Endothelial cell of umbilical vein (primary cell): Measurements from ENCODE around the gene MYH15. TPM values are rescaled to one million over a fixed set of nuclear protein-coding genes. Genes with fewer than 3 reads are reported as not detected.

Experiments
- BruUV-seq: library from RNA; stranded (reverse); fragments of 400-500 nt; replicated peaks from 2 replicates; lab custom pipeline; 2021; lab: Mats Ljungman, UMichigan
- CTCF ChIA-PET: fragments of 300-600, 350-600 bp; sonication (Branson Sonifier 250); formaldehyde crosslinking; loops from one replicate; lab custom pipeline; 2021; ENCODE audit warnings: antibody characterized with exemption, inconsistent platforms; lab: Charles Lee
- POLR2A ChIA-PET: fragments of 300-600, 350-600 bp; sonication (Branson Sonifier 250); formaldehyde crosslinking; loops from one replicate; lab custom pipeline; 2021; ENCODE audit warnings: antibody characterized with exemption, inconsistent platforms; lab: Charles Lee
- DNase-seq: peaks from one replicate; pipeline ENCODE4 v3.0.0-alpha.2; 2011; ENCODE audit warnings: low read depth, low spot score
- FAIRE-seq: peaks from 2 replicates; lab custom pipeline; 2011; peaks lifted over from hg19 to GRCh38; lab: Jason Lieb, UNC
- H2AFZ ChIP-seq: 2 replicates; pipeline ENCODE4 v1.6.0; 2012; ENCODE audit warnings: low read depth, low read length, control low read depth, inconsistent platforms
- H3K27ac ChIP-seq: 2 replicates; pipeline ENCODE4 v1.5.1; 2011; ENCODE audit warnings: low read depth, mild to moderate bottlenecking, control low read depth, low read length, moderate library complexity; ENCODE audit not compliant: insufficient read depth
- H3K27me3 ChIP-seq, 2 experiments: 2 replicates each; pipeline versions ENCODE4 v1.6.0 to v1.6.1; 2011; ENCODE audit warnings: low read length in 2 of 2, mixed read lengths in 1 of 2; ENCODE audit not compliant: control insufficient read depth in 2 of 2, insufficient read depth in 2 of 2
- H3K36me3 ChIP-seq, 2 experiments: 2 replicates in 1 of 2; 3 replicates in 1 of 2; pipeline ENCODE4 v1.5.1; 2011; ENCODE audit warnings: low read length in 2 of 2, mild to moderate bottlenecking in 1 of 2, moderate library complexity in 1 of 2; ENCODE audit not compliant: control insufficient read depth in 2 of 2, insufficient read depth in 2 of 2; ENCODE audit errors: extremely low read depth in 1 of 2
- H3K4me1 ChIP-seq: 3 replicates; pipeline ENCODE4 v1.5.1; 2011; ENCODE audit warnings: mild to moderate bottlenecking, low read length; ENCODE audit not compliant: control insufficient read depth, insufficient read depth; ENCODE audit errors: extremely low read depth
- H3K4me2 ChIP-seq: 2 replicates; pipeline ENCODE4 v1.6.1; 2011; ENCODE audit warnings: low read length, control low read depth, mixed read lengths; ENCODE audit not compliant: insufficient read depth
- H3K4me3 ChIP-seq, 3 experiments: fragments of 200-600 bp in 1 of 3; sonication (generic), shearing (Covaris generic) in 1 of 3; replicated peaks in 1 of 3; 2 replicates each; pipeline ENCODE4 v1.5.1; 2011 to 2016; ENCODE audit warnings: control low read depth in 3 of 3, low read length in 3 of 3, mild to moderate bottlenecking in 2 of 3, inconsistent platforms in 1 of 3, low read depth in 1 of 3, moderate library complexity in 1 of 3; ENCODE audit not compliant: insufficient read depth in 1 of 3
- H3K79me2 ChIP-seq: 2 replicates; pipeline ENCODE4 v1.6.0; 2012; ENCODE audit warnings: low read length, inconsistent platforms; ENCODE audit not compliant: control insufficient read depth, insufficient read depth
- H3K9ac ChIP-seq: replicated peaks from 2 replicates; pipeline ENCODE3; 2011; ENCODE audit warnings: low read length, control low read depth; ENCODE audit not compliant: insufficient read depth; ENCODE audit errors: extremely low read depth
- H3K9me1 ChIP-seq: replicated peaks from 3 replicates; pipeline ENCODE4 v1.6.0; 2011; ENCODE audit warnings: mild to moderate bottlenecking, low read length; ENCODE audit not compliant: control insufficient read depth, insufficient read depth; ENCODE audit errors: extremely low read depth
- H3K9me3 ChIP-seq: replicated peaks from 2 replicates; pipeline ENCODE4 v1.5.1; 2012; ENCODE audit warnings: low read length, inconsistent platforms; ENCODE audit not compliant: control insufficient read depth, insufficient read depth
- H4K20me1 ChIP-seq: replicated peaks from 2 replicates; pipeline ENCODE3; 2011; ENCODE audit warnings: mild to moderate bottlenecking, low read length; ENCODE audit not compliant: control insufficient read depth, insufficient read depth; ENCODE audit errors: extremely low read depth
- CTCF ChIP-seq, 2 donors: IDR thresholded peaks; 1 replicate in 1 of 2; 2 replicates in 1 of 2; pipeline ENCODE4 v1.5.1; 2011; ENCODE audit warnings: low read length in 2 of 2, mild to moderate bottlenecking in 2 of 2, moderate library complexity in 2 of 2, control low read depth in 1 of 2, inconsistent platforms in 1 of 2, low read depth in 1 of 2; ENCODE audit not compliant: insufficient read depth in 1 of 2; ENCODE audit errors: extremely low read depth in 1 of 2
- EZH2 ChIP-seq: IDR thresholded peaks from 2 replicates; pipeline ENCODE4 v1.6.1; 2012; ENCODE audit warnings: borderline replicate concordance, low read depth, mild to moderate bottlenecking, moderate library complexity, low read length, inconsistent platforms; ENCODE audit not compliant: severe bottlenecking
- FOS ChIP-seq: IDR thresholded peaks from 2 replicates; pipeline ENCODE4 v1.6.1; 2011; ENCODE audit warnings: mild to moderate bottlenecking, low read length, moderate library complexity, borderline replicate concordance; ENCODE audit not compliant: insufficient read depth
- GATA2 ChIP-seq: IDR thresholded peaks from 2 replicates; pipeline ENCODE4 v1.7.0; 2011; ENCODE audit warnings: low read depth, mild to moderate bottlenecking, moderate library complexity, mixed read lengths, low read length; ENCODE audit not compliant: insufficient read length, insufficient read depth
- JUN ChIP-seq: IDR thresholded peaks from 2 replicates; pipeline ENCODE4 v1.6.1; 2011; ENCODE audit warnings: borderline replicate concordance, low read depth; ENCODE audit not compliant: insufficient read length, insufficient read depth
- MYC ChIP-seq: IDR thresholded peaks from one replicate; pipeline ENCODE4 v1.6.1; 2011; ENCODE audit warnings: mild to moderate bottlenecking, low read depth, low read length
- POLR2A ChIP-seq: IDR thresholded peaks from 2 replicates; pipeline ENCODE4 v1.6.1; 2012; ENCODE audit warnings: low read depth, mild to moderate bottlenecking, control low read depth, low read length
- POLR2AphosphoS5 ChIP-seq: IDR thresholded peaks from 2 replicates; pipeline ENCODE4 v1.6.1; 2012; ENCODE audit warnings: low read depth, mild to moderate bottlenecking, control low read depth, low read length, moderate library complexity; ENCODE audit not compliant: insufficient read depth
- dilution Hi-C: fragments of 300-500 bp; cut with MboI; formaldehyde crosslinking; loops from one replicate; pipeline ENCODE4 v1.15.0; 2019; ENCODE audit warnings: low sequenced_read_pairs; ENCODE audit not compliant: extremely low pct_ligation_motif_present
- intact Hi-C: fragments of 100-400 bp; cut with micrococcal nuclease; formaldehyde crosslinking; loops from one replicate; pipeline ENCODE4 v1.10.0; 2022
- polyA plus RNA-seq, 4 experiments: library from polyadenylated mRNA; depleted of rRNA in 3 of 4; stranded (reverse) in 3 of 4; unstranded in 1 of 4; fragments of >200 nt; gene quantifications; 2 replicates each; pipeline versions ENCODE4 v1.2.1 to v1.2.3, GENCODE V29; 2011 to 2012; ENCODE audit warnings: missing spikeins in 1 of 4
- total RNA-seq: library from RNA; stranded (reverse); gene quantifications from 2 replicates; pipeline ENCODE4 v1.2.3, GENCODE V29; 2021
- TF ChIP-seq, protein P1 (sequence below): IDR thresholded peaks from 2 replicates; pipeline ENCODE4 v1.6.1; 2011; ENCODE audit not compliant: insufficient read depth, insufficient read length

MYH15 gene
- total and polyA plus RNA-seq, 2 donors (not counting 3 experiments of a cell fraction or from before 2014, with no cell fraction given) = 0.27 TPM; not detected in 1

- intact Hi-C loops = no loop called here
- TF ChIP-seq GATA2 = no peak
- TF ChIP-seq, protein P1, sequence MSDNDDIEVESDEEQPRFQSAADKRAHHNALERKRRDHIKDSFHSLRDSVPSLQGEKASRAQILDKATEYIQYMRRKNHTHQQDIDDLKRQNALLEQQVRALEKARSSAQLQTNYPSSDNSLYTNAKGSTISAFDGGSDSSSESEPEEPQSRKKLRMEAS = no peak
- TF ChIP-seq MYC = no peak
- TF ChIP-seq EZH2 = no peak
- TF ChIP-seq CTCF (IDR thresholded peaks at IDR 0.05; ENCODE audit: extremely low read depth in 1 of 2, insufficient read depth in 1 of 2, low read depth in 1 of 2, low read length in 2 of 2) = no peak
- no peak for TF ChIP-seq FOS
- no peak for TF ChIP-seq POLR2AphosphoS5
- no peak for TF ChIP-seq POLR2A
- no peak for TF ChIP-seq JUN
- H3K4me1 ChIP-seq = no peaks in the 10 kb centered on the region
- H3K4me2 ChIP-seq = no peak overlapping the region
- H4K20me1 ChIP-seq = no peaks in the 10 kb centered on the region
- H3K27me3 ChIP-seq = peaks cover 0 to 8% of the 10 kb centered on the region in 2 experiments
- H2AFZ ChIP-seq = no peak overlapping the region
- no TSS peak for BruUV-seq
- dilution Hi-C loops = no loop called here
- H3K9me3 ChIP-seq = no peaks in the 10 kb centered on the region
- no peaks in the 10 kb centered on the region for H3K79me2 ChIP-seq
- no peak overlapping the region for H3K4me3 ChIP-seq
- H3K27ac ChIP-seq = no peak overlapping the region
- H3K9ac ChIP-seq = no peak overlapping the region
- DNase-seq (no peak), FAIRE-seq (no peak)
- ChIA-PET CTCF (interaction anchor here (1.0 kb wide), 1 partner anchor 9 kb away, joined by 3 read pairs; no protein-coding TSS in a partner anchor), POLR2A (no interaction called here)
- no peaks in the 10 kb centered on the region for H3K9me1 ChIP-seq
- H3K36me3 ChIP-seq = no peaks in the 10 kb centered on the region
These were observed 114.1 kb downstream of the MYH15 start for GRCh38 chr3:108396336-108396735.
